GM12878 (cell line): ENCODE data around the gene CHST15. TPM values are rescaled to one million over a fixed set of nuclear protein-coding genes. Genes with fewer than 3 reads are reported as not detected.

Experiments used
- ATAC-seq: fragments of 200-7000 bp; cut with Tn5 transposase; 3 replicates; pipeline ENCODE4 v1.9.1; 2020; ENCODE audit warnings: mild to moderate bottlenecking, moderate library complexity
- BruUV-seq: library from RNA; stranded (reverse); fragments of 400-500 nt; replicated peaks from 2 replicates; lab custom pipeline; 2021; lab: Mats Ljungman, UMichigan
- CTCF ChIA-PET: fragments of 300-600 bp; sonication (Branson Sonifier 250); formaldehyde crosslinking; extraction: SDS; loops from one replicate; lab custom pipeline; 2021; ENCODE audit warnings: inconsistent platforms; lab: Yijun Ruan, JAX
- POLR2A ChIA-PET: fragments of 350-600 bp; formaldehyde crosslinking; extraction: SDS; loops from one replicate; lab custom pipeline; 2021; ENCODE audit warnings: inconsistent platforms; lab: Charles Lee
- RAD21 ChIA-PET: fragments of 300-600 bp; sonication (Branson Sonifier 250); formaldehyde crosslinking; loops from one replicate; lab custom pipeline; 2023; ENCODE audit warnings: antibody characterized with exemption; ENCODE audit not compliant: unreplicated experiment; lab: Charles Lee
- SMC1A ChIA-PET: fragments of 300-600 bp; sonication (Branson Sonifier 250); formaldehyde crosslinking; loops from one replicate; lab custom pipeline; 2023; ENCODE audit not compliant: unreplicated experiment, uncharacterized antibody; lab: Charles Lee
- DNase-seq: peaks from one replicate; pipeline ENCODE4 v3.0.0-alpha.2; 2011; ENCODE audit warnings: low read depth, low spot score
- FAIRE-seq: peaks from 3 replicates; lab custom pipeline; 2011; peaks lifted over from hg19 to GRCh38; lab: Jason Lieb, UNC
- H2AFZ ChIP-seq: 2 replicates; pipeline ENCODE4 v1.6.0; 2011; ENCODE audit warnings: low read depth, low read length, control low read depth; ENCODE audit not compliant: control insufficient read depth
- H3K27ac ChIP-seq: 2 replicates; pipeline ENCODE4 v1.5.1; 2011; ENCODE audit warnings: control low read depth; ENCODE audit not compliant: control insufficient read depth, insufficient read depth
- H3K27me3 ChIP-seq, 2 experiments: replicated peaks in 1 of 2; 2 replicates each; pipeline versions ENCODE4 v1.6.0 to v1.6.1; 2011; ENCODE audit warnings: low read length in 1 of 2; ENCODE audit not compliant: control insufficient read depth in 2 of 2, insufficient read depth in 2 of 2
- H3K36me3 ChIP-seq, 2 experiments: 2 replicates each; pipeline ENCODE4 v1.5.1; 2011; ENCODE audit warnings: low read length in 1 of 2; ENCODE audit not compliant: control insufficient read depth in 2 of 2, insufficient read depth in 2 of 2
- H3K4me1 ChIP-seq: 2 replicates; pipeline ENCODE4 v1.6.1; 2011; ENCODE audit warnings: mild to moderate bottlenecking, low read length, moderate library complexity, mixed read lengths; ENCODE audit not compliant: control insufficient read depth, insufficient read depth
- H3K4me2 ChIP-seq: 2 replicates; pipeline ENCODE4 v1.6.0; 2011; ENCODE audit warnings: control low read depth; ENCODE audit not compliant: control insufficient read depth, insufficient read depth
- H3K4me3 ChIP-seq: fragments of 200-600 bp; sonication (generic); 2 replicates; pipeline ENCODE4 v1.5.1; 2016
- H3K79me2 ChIP-seq: 2 replicates; pipeline ENCODE4 v1.6.0; 2011; ENCODE audit warnings: low read length; ENCODE audit not compliant: control insufficient read depth, insufficient read depth
- H3K9ac ChIP-seq: 2 replicates; pipeline ENCODE4 v1.8.0; 2011; ENCODE audit warnings: low read length, control low read depth, mixed read lengths; ENCODE audit not compliant: control insufficient read depth, insufficient read depth
- H3K9me3 ChIP-seq: replicated peaks from 3 replicates; pipeline ENCODE4 v1.5.1; 2011; ENCODE audit warnings: mild to moderate bottlenecking, low read length; ENCODE audit not compliant: control insufficient read depth, insufficient read depth
- H4K20me1 ChIP-seq: 2 replicates; pipeline ENCODE4 v1.6.0; 2011; ENCODE audit not compliant: control insufficient read depth, insufficient read depth
- BACH1 ChIP-seq: fragments of 450-650 bp; IDR thresholded peaks from 2 replicates; pipeline ENCODE4 v1.6.1; 2017; ENCODE audit warnings: mild to moderate bottlenecking, borderline replicate concordance
- BCL11A ChIP-seq: IDR thresholded peaks from 2 replicates; pipeline ENCODE4 v1.6.1; 2011; ENCODE audit warnings: low read depth, low read length
- CREM ChIP-seq: IDR thresholded peaks from 2 replicates; pipeline ENCODE4 v1.6.1; 2014; ENCODE audit warnings: antibody characterized with exemption, low read depth
- JUND ChIP-seq: IDR thresholded peaks from 2 replicates; pipeline ENCODE4 v1.6.1; 2012; ENCODE audit warnings: low read depth, mild to moderate bottlenecking, low read length, improper control_type of control experiment, moderate library complexity
- MEF2B ChIP-seq: fragments of 450-650 bp; IDR thresholded peaks from 2 replicates; pipeline ENCODE4 v1.6.1; 2018; ENCODE audit warnings: mild to moderate bottlenecking, moderate library complexity; ENCODE audit not compliant: partially characterized antibody, poor library complexity, severe bottlenecking
- POLR2AphosphoS5 ChIP-seq: IDR thresholded peaks from 2 replicates; pipeline ENCODE4 v1.6.1; 2011; ENCODE audit warnings: mild to moderate bottlenecking, low read length, inconsistent platforms
- RB1 ChIP-seq: fragments of 450-650 bp; formaldehyde crosslinking; IDR thresholded peaks from 2 replicates; pipeline ENCODE4 v1.6.1; 2017; ENCODE audit warnings: mild to moderate bottlenecking, borderline replicate concordance
- YY1 ChIP-seq: IDR thresholded peaks from 2 replicates; pipeline ENCODE4 v1.6.1; 2011; ENCODE audit warnings: low read depth, mild to moderate bottlenecking, low read length
- WGBS: methylation state at CpG from one replicate; pipeline ENCODE4 v1.1.6; 2016; ENCODE audit warnings: low lambda C conversion rate; ENCODE audit not compliant: insufficient replicate concordance, insufficient coverage; ENCODE audit errors: missing lambda C conversion rate; 5-methylcytosine and 5-hydroxymethylcytosine counted together
- in situ Hi-C: fragments of 300-500 bp; cut with MboI; formaldehyde crosslinking; loops from 9 replicates; pipeline ENCODE4 v1.14.3; 2018; ENCODE audit warnings: mixed read lengths
- intact Hi-C: fragments of 100-400 bp; cut with micrococcal nuclease; formaldehyde crosslinking; loops from one replicate; pipeline ENCODE4 v1.14.2; 2022; ENCODE audit not compliant: unreplicated experiment
- polyA plus RNA-seq, 11 experiments: library from polyadenylated mRNA; depleted of rRNA in 4 of 11; unstranded in 6 of 11; stranded (reverse) in 5 of 11; fragments of >200 nt; fragmentation: Nextera tagmentation in 4 of 11; fragmentation: Illumina TruSeq in 1 of 11; extraction: Ambion mirVana in 4 of 11; extraction: Trizol in 1 of 11; gene quantifications; 1 replicate in 1 of 11; 2 replicates in 10 of 11; pipeline versions ENCODE4 v1.2.1 to v1.2.3, GENCODE V29; 2011 to 2016; ENCODE audit warnings: inconsistent platforms in 2 of 11, missing spikeins in 2 of 11, low read depth in 1 of 11
- total RNA-seq, 4 experiments: library from RNA; depleted of rRNA in 3 of 4; stranded (reverse); fragments of >200 nt in 3 of 4; fragmentation: Illumina TruSeq in 1 of 4; extraction: Trizol in 1 of 4; gene quantifications; 2 replicates each; pipeline versions ENCODE4 v1.2.1 to v1.2.3, GENCODE V29; 2013 to 2021
- TF ChIP-seq, protein P1 (sequence below): fragments of 450-650 bp; IDR thresholded peaks from 2 replicates; pipeline ENCODE4 v1.6.1; 2017; ENCODE audit warnings: mild to moderate bottlenecking, moderate library complexity
- TF ChIP-seq, protein P2 (sequence below): IDR thresholded peaks from 2 replicates; pipeline ENCODE4 v1.6.1; 2011; ENCODE audit warnings: low read depth, low read length, improper control_type of control experiment, borderline replicate concordance

CHST15 gene
- total and polyA plus RNA-seq, 10 of the 15 experiments (the other 5 are each of a cell fraction or from before 2014, with no cell fraction given) = 0.02 to 0.53 (median 0.05) TPM; not detected in 1

DNA sequence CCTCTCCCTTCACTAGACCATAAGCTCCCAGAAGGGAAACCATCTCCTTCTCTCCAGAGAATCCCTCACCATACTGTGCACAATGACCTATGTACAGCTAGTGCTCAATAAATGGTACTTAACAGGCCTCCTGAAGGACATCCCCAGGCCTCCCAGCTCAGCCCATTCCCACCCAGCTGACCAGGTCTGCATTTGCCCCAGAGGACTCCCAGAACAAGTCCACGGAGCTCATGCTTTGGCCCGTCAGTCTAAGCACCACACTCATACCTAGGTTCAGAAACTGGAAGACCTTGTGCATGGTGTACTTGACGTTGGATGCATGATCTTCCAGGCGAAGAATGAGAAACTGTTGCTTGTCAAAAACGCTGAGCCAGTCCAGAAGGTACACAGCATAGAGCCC, 81.3 kb downstream of the CHST15 start (continued):
- TF ChIP-seq, protein P1, sequence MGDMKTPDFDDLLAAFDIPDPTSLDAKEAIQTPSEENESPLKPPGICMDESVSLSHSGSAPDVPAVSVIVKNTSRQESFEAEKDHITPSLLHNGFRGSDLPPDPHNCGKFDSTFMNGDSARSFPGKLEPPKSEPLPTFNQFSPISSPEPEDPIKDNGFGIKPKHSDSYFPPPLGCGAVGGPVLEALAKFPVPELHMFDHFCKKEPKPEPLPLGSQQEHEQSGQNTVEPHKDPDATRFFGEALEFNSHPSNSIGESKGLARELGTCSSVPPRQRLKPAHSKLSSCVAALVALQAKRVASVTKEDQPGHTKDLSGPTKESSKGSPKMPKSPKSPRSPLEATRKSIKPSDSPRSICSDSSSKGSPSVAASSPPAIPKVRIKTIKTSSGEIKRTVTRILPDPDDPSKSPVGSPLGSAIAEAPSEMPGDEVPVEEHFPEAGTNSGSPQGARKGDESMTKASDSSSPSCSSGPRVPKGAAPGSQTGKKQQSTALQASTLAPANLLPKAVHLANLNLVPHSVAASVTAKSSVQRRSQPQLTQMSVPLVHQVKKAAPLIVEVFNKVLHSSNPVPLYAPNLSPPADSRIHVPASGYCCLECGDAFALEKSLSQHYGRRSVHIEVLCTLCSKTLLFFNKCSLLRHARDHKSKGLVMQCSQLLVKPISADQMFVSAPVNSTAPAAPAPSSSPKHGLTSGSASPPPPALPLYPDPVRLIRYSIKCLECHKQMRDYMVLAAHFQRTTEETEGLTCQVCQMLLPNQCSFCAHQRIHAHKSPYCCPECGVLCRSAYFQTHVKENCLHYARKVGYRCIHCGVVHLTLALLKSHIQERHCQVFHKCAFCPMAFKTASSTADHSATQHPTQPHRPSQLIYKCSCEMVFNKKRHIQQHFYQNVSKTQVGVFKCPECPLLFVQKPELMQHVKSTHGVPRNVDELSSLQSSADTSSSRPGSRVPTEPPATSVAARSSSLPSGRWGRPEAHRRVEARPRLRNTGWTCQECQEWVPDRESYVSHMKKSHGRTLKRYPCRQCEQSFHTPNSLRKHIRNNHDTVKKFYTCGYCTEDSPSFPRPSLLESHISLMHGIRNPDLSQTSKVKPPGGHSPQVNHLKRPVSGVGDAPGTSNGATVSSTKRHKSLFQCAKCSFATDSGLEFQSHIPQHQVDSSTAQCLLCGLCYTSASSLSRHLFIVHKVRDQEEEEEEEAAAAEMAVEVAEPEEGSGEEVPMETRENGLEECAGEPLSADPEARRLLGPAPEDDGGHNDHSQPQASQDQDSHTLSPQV = no peak
- TF ChIP-seq, protein P2, sequence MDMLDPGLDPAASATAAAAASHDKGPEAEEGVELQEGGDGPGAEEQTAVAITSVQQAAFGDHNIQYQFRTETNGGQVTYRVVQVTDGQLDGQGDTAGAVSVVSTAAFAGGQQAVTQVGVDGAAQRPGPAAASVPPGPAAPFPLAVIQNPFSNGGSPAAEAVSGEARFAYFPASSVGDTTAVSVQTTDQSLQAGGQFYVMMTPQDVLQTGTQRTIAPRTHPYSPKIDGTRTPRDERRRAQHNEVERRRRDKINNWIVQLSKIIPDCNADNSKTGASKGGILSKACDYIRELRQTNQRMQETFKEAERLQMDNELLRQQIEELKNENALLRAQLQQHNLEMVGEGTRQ = no peak
- no peak for TF ChIP-seq RB1

DNA sequence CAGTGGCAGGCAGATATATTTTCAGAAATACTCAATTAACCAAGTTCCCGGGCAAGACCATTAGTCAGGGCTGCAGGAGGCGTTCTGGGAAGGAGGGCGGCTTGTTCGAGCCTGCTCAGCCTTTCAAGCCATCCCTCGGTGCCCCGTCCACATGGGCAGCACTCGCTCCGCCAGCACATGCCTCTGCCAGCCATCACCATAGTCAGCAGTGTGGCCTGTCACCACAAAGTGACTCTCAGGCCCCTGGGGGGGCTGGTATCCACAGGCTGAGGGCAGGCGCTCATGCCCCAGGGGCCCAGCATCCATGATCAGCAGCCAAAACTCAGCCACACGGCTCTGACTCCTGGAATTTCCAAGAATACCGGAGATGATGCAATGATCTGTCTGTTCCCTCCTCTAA, 81.9 kb downstream of the CHST15 start:
- no TSS peak for BruUV-seq
- H3K4me3 ChIP-seq = no peak overlapping the region
- TF ChIP-seq POLR2AphosphoS5 (no peak), BACH1 (no peak), YY1 (no peak), BCL11A (no peak), JUND (no peak), MEF2B (no peak), CREM (no peak)
- H2AFZ ChIP-seq = no peak overlapping the region
- no peak overlapping the region for H3K4me2 ChIP-seq
- ATAC-seq (no peak), FAIRE-seq (no peak), DNase-seq (no peak)
- no peak overlapping the region for H3K9ac ChIP-seq
- in situ Hi-C loops = no loop called here
- intact Hi-C loops = no loop called here
- H3K36me3 ChIP-seq = no peaks in the 10 kb centered on the region
- H3K9me3 ChIP-seq = peaks cover 16% of the 10 kb centered on the region; the same call in 2 of the 3 replicates
- no peaks in the 10 kb centered on the region for H3K79me2 ChIP-seq
- H4K20me1 ChIP-seq = no peaks in the 10 kb centered on the region
- H3K27me3 ChIP-seq = no peaks in the 10 kb centered on the region; a peak in 1 of 4 replicates
- no peaks in the 10 kb centered on the region for H3K4me1 ChIP-seq
- CTCF ChIA-PET = interaction anchor here (0.9 kb wide), 1 partner anchor 15 kb away, joined by 3 read pairs; no protein-coding TSS in a partner anchor
- SMC1A ChIA-PET = interaction anchor here (0.8 kb wide), 1 partner anchor 247 kb away, joined by 5 read pairs; no protein-coding TSS in a partner anchor
- RAD21 ChIA-PET = interaction anchor here (0.7 kb wide), 1 partner anchor 378 kb away, joined by 3 read pairs; no protein-coding TSS in a partner anchor
- 48% methylated on average over 11 of the region's 11 CpGs for WGBS
- no peak overlapping the region for H3K27ac ChIP-seq
- POLR2A ChIA-PET = no interaction called here
